A549 (cell line): ENCODE measurements around the gene TRIO.

Experiments
- CTCF ChIP-seq: fragments of >200 bp; sonication (Bioruptor Twin); formaldehyde crosslinking; IDR thresholded peaks from 3 replicates; pipeline ENCODE4 v1.5.1; 2016
- E2F6 ChIP-seq: IDR thresholded peaks from 2 replicates; pipeline ENCODE4 v1.6.1; 2012; ENCODE audit warnings: low read depth, borderline replicate concordance
- FOSL2 ChIP-seq, 2 experiments: fragments of 450-650 bp in 1 of 2; fragments of >200 bp in 1 of 2; sonication (Bioruptor Twin) in 1 of 2; formaldehyde crosslinking; IDR thresholded peaks; 2 replicates each; pipeline versions ENCODE4 v1.5.0 to v1.6.1; 2016 to 2020; ENCODE audit warnings: mild to moderate bottlenecking in 1 of 2, moderate library complexity in 1 of 2
- KDM1A ChIP-seq: fragments of 200-600 bp; sonication (generic); IDR thresholded peaks from 2 replicates; pipeline ENCODE4 v1.6.1; 2016; ENCODE audit warnings: low read depth, mild to moderate bottlenecking
- MAZ ChIP-seq: fragments of 150-350 bp; IDR thresholded peaks from 2 replicates; pipeline ENCODE4 v1.6.1; 2014; ENCODE audit warnings: antibody characterized with exemption, low read depth, low read length, borderline replicate concordance
- POLR2A ChIP-seq: IDR thresholded peaks from 2 replicates; pipeline ENCODE4 v1.6.1; 2012; ENCODE audit warnings: mild to moderate bottlenecking, low read length
- RCOR1 ChIP-seq: fragments of 150-350 bp; IDR thresholded peaks from 2 replicates; pipeline ENCODE4 v1.6.1; 2014; ENCODE audit warnings: antibody characterized with exemption, low read length, low read depth
- REST ChIP-seq: fragments of 200-600 bp; sonication (generic); IDR thresholded peaks from 2 replicates; pipeline ENCODE4 v1.6.1; 2016; ENCODE audit warnings: antibody characterized with exemption, mild to moderate bottlenecking, moderate library complexity
- RFX5 ChIP-seq: fragments of 450-650 bp; IDR thresholded peaks from 2 replicates; pipeline ENCODE4 v1.7.1; 2014; ENCODE audit warnings: antibody characterized with exemption, mild to moderate bottlenecking, moderate library complexity
- TP53 ChIP-seq: fragments of 250-450 bp; sonication (Bioruptor Pico); IDR thresholded peaks from 2 replicates; pipeline ENCODE4 v1.5.0; 2021; ENCODE audit warnings: mild to moderate bottlenecking, moderate library complexity

- no peak for TF ChIP-seq REST
- no peak for TF ChIP-seq CTCF
- no peak for TF ChIP-seq E2F6
- TF ChIP-seq MAZ, result no peak
- TF ChIP-seq TP53 (CRISPR knock-in tag), result no peak
- no peak for TF ChIP-seq RCOR1
- no peak for TF ChIP-seq POLR2A
- no peak for TF ChIP-seq RFX5
- no peak for TF ChIP-seq FOSL2 (IDR thresholded peaks at IDR 0.05)
- no peak for TF ChIP-seq FOSL2 (CRISPR knock-in tag; IDR thresholded peaks at IDR 0.05)
- no peak for TF ChIP-seq KDM1A
Observed at GRCh38 chr5:14281746-14282181, 138.6 kb downstream of the TRIO start.
